ENCODE results near the gene FKBP6.
"Not testable (repeated sequence)": the region's sequence is repeated elsewhere in the genome, so short reads cannot be mapped to it uniquely, and the experiment has no call there.

The FKBP6 gene

DNA sequence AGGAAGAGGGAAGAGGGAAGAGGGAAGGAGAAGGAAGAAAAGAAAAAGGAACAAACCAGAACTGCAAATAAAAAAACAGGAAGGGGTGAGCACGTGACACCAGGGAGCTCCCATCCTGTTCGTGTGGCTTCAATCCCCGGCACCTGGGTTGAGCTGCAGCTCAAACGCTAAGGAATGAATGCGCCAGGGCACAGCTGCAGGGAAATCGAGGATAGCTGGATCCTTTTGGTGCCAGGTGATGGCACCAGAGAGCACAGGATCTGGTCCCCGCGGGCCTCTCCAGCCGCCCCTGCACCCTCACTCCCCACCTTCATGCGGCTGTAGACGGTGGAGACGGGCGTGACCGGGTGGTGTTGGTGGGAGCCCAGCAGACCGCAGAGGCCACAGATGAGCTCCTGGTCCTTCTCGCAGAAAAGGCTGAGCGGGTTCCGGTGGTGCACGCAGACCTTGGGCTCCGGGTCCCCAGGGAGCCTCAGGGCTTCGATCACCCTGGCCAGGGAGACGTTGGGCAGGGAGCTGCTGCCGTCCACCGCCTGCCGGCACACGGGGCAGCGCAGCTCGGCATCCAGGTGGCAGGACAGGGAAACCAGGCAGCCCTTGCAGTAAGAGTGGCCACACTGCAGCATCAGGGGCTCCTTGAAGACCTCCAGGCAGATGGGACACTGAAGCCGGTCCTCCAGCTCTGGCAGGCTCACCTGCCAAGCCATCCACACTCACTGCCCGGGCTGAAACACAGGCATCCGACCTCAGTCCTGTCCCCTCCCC lies 3.7 kb upstream of the FKBP6 start:
- peak; percentile 69 for DNase-seq

DNA sequence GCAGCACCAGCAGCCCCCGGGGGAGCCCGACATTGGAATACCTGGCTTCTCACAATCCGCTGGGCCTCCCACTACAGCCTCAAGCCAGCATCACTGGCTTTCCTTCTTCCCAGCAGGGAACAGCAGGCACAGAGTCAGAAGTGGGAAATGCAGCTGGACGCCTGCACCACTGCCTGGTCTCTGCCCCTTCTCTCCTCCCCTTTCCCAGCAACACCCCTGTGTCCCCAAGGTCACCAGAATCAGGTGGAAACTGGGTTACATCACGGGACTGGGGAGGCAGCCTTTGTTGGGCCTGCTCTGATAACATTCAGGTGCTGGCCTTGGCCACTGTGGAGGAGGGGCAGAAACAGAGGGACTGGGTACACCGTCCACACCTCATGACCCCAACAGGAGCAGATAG lies 2.5 kb upstream of the FKBP6 start:
- not testable (repeated sequence) for DNase-seq

DNA sequence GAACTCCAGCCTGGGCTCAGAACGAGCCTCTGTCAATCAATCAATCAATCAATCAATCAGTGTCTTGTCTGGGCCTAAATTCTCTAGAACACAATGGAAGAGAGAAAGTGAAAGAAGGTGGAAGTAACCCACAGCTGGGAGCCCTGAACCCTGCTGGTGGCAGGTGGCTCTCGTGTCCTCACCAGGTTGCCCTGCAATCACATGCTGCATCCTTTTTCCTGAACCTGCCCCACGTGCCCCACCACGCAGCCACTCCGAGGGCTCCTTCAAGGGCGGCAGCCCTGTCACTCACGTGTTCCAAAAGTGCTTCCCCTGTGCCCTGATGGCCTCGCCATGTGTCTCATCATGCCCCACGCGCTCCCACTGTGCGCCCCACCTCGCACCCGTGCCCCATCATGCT lies 512 bp upstream of the FKBP6 start:
- not testable (repeated sequence) for DNase-seq

DNA sequence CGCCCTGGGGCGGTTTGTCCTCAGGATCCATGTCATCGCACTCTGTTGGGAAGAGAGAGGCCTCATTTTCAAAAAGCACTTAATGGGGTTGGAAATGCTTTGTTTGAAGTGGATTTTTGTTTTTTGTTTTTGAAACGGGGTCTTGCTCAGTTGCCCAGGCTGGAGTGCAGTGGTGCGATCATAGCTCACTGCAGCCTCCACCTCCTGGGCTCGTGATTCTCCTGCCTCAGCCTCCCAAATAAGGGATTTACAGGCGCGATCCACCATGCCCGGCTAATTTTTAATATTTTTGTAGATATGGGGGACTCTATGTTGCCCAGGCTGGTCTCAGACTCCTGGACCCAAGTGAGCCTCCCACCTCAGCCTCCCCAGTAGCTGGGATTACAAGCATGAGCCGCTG lies 735 bp downstream of the FKBP6 start:
- DNase-seq = no peak

DNA sequence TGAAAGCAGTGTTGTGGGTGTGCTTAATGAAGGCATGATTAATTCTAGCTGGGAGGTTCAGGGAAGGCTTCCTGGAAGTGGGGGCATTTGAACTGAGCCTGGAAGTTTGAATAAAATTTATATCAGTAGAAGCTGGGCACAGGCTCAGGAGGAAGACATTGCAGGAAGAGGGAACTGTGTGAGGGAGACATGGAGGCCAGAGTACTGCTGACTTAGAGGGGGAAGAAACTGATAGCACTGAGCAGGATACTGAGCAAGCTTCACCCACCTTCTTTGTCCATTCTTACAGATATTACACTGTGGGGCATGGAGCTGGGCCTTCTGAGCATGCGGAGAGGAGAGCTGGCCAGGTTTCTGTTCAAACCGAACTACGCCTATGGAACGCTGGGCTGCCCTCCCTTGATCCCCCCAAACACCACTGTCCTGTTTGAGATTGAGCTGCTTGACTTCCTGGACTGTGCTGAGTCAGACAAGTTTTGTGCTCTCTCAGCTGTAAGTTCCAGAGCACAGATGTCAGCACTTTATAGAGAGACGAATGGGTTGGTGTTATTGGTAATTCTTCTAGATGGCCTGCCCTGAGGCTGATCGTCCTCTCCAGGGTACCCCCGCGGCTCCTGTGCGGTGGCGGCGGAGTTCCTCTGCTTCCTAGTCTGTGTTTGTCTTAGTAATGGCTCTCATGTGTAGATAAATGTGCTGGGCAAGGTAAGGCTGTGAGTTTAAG lies 2.1 kb downstream of the FKBP6 start:
- no peak for DNase-seq

DNA sequence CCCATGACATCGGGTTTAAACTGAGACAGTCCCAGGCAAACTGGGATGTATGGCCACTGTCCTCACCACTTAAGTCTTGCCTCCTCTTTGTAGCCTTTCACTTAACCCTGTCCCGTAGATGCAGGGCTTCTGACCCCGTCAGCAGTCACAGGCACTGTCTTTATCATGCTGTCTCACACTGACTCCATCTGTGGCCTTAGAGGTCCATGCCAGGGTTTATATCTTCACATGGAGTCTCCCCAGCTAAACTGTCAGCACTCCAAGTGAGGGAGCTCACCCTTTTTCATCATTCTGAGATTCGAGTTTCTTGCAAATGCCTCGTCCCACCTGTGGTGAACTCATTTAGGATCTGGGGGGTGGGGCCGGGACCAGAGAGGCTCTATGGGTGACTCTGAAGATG lies 2.8 kb downstream of the FKBP6 start:
- DNase-seq = no peak

DNA sequence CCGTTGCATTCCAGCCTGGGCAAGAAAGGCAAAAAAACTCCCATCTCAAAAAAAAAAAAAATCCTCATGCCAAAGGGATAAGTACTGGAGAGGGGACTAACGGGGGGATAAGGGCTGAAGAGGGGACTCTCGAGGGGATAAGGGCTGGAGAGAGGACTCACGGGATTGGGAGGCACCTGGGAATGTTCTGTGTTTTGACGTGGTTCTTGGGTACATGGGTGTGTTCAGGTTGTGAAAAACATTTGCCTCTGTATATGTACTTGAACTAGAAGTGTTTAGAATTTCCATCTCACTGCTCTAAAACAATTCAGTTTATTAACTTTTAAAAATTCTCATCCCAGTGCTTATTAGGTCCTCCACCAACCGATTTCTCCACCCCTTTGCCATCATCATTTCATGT lies 4.5 kb downstream of the FKBP6 start:
- DNase-seq = no peak

DNA sequence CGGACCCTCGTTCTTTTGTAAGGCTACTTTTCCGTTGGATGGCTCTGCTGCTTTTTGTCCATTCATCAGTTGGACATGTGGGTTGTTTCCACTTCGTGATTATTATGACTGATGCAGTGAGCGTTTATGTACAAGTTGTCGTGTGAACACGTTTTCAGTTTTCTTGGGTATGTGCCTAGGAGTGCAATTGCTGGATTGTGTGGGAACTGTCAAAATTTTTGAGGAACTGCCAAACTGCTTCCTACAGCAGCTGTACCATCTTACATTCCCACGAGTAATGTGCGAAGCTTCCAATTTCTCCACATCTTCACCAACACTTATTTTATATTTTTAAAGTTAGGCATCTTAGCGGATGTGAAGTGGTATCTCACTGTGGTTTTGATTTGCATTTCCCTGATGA lies 10.4 kb downstream of the FKBP6 start:
- DNase-seq = no peak

DNA sequence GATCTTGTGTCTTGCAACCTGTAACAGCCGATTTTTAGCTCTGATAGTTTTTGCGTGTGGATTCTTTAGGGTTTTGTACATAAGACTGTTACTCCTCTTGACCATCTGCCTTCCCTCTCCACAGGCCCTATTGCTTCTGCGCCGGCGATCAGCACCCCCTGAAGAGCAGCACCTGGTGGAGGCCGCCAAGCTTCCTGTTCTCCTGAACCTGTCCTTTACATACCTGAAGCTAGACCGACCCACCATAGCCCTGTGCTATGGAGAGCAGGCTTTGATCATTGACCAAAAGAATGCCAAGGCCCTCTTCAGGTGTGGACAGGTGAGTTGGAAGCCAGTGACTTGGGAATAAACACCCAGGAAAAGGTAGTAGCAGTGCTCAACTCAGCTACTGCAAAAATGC lies 12.6 kb downstream of the FKBP6 start:
- DNase-seq = no peak

DNA sequence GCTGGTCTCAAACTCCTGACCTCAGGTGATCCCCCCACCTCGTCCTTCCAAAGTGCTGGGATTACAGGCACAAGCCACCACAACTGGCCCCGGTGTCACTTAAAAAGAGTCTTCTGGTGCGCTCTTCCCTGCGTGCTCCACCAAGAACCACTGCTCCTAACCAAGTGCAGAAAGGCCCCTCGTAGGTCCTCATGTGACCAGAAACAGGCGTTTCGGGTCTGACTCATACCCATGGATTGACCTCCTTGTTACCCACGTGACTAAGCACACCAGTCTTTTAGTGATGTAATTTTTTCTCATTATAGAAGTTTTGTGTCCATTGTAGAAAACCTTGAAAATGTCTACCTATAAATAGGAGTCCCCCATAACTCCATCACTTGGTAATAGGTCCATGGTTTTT lies 13.9 kb downstream of the FKBP6 start:
- peak; percentile 92 for DNase-seq

DNA sequence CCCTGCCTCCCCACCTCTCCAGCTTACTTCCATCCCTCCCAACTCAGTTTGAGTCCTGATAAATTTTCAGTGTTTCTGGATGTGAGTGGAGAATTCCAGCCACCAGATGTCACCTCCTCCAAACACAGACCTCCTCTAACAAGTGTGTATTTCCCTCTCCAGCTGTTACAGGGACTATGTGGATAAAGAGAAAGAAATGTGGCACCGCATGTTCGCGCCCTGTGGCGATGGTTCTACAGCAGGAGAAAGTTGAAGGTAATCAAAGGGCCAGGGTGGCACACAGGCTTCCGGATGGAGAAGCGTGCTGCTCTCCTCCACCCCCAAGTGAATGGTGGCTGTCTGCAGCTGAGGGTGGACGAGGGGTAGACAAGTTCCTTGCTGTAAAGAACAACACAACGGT lies 14.7 kb downstream of the FKBP6 start:
- DNase-seq = peak; percentile 5

DNA sequence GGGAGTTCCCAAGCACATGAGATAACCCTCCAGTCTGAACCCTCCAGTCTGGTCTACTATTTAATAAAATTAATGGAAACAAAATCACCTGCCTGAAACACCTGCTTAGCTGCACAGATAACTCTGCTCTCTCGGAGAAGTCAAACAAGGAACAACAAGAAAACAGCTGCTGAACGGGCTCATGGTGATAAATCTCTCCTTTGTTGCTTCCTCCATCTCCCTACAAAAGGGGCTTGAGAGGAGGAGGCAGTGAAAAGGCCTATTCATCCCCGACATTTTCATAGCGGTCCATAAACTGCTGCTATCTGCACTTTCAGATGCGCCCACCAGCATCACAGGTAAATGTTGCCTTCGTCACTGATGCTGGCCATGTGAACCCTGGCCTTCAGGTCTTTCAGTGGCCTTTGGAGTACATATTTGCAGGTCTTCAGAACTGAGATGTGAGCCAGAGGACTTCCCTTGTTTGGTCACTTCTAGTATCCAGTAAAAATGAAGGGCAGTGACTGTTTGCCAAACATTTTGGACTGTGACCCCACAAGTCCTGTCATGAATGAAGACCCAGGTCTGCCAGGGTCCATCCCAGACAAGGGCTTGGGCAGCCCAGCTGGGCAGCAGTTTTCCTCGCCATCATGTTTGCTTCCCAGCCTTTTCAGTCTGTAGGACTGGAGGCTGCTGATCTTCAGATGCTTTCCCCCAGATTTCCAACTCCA lies 15.9 kb downstream of the FKBP6 start:
- DNase-seq = no peak

DNA sequence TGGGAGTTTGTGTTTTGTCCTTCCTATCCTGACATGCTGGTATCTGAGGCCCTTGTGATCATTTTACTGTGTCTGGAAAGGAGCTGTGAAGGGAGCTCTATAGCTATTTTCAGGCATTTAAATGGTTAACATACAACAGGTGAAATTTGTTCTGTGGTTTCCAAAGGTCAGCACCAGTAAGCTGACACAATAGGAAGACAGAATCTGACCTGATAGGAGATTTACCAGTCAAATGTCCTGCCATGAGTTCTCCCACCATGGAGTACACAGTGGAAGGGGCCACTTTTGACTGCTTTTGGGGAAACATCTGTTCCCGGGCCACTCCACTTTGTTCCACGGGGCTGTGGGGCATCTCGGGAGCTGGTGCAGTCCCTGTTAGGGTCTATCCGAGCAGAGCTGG lies 17.6 kb downstream of the FKBP6 start:
- DNase-seq = no peak

DNA sequence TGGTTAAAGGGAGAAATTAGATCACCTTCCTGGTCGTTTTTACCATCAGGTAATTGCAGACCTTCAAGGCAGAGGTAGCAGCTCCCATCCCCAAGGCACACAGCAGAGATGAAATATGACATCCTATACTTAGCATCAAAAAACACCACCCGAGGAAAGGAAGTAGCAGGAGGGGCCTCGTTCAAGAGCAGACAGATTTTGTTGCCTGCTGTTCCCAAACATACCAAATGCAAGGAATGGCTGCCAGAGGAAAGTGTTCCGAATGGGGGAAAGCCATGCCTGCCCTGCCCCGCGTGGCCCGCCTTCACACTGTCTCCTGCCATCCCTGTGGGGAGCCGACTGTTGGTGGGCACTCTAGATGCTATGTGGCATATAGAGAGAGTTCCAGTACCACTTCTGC lies 18.0 kb downstream of the FKBP6 start:
- no peak for DNase-seq

DNA sequence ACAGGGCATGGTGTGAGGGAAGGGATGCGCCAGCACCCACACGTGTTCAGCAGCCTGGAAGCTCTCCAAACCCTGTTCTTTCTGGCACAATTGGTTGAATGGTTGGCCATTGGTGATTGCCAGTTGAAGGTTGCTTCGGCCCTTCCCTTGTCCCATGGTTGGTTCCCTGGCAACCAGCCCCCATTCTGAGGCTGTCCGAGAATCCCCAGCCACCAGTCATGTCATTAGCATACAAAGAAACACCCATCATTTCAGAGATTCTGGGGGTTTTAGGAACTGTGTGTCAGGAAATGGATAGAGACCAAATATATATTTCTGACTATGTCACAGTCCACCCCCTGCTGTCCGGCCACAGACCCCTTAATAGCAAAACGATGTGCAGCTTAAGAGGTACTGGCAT lies 21.8 kb downstream of the FKBP6 start:
- no peak for DNase-seq

DNA sequence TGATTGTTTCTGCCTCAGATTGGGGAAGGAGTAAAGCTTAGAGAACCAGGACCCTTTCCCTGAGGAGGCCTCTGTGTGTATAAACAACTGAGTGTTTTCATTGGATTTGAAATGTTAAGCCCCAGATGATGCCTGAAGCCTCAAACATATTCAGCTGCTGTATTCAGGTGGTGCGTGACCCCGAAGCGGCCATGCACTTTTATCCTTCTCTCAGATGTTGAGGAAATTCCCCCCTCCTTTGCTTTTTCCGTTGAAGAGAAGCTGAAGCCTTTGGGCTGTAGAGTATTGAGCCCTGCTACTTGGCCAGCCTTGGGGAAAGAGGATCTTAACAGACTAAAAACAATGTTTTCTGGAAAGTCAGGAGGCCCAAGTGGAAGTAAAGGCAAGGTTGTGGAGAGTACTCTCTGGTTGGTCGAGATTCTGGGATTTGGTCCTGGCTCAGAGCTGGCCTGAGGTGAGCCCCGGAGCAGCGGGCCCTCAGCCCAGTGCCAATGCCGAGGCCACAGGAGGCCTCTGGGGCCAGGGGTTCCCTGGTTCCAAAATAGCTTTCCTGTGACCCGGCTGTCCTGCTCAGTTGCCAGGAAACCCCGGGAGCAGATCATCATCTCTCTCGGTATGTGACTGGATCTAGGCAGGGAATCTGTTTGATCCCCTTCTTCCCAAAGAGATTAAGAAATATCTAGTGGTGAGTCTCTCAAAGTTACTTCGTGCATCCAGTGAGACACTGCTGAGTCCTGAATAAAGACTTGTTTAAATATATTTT lies 22.5 kb downstream of the FKBP6 start:
- DNase-seq = no peak

DNA sequence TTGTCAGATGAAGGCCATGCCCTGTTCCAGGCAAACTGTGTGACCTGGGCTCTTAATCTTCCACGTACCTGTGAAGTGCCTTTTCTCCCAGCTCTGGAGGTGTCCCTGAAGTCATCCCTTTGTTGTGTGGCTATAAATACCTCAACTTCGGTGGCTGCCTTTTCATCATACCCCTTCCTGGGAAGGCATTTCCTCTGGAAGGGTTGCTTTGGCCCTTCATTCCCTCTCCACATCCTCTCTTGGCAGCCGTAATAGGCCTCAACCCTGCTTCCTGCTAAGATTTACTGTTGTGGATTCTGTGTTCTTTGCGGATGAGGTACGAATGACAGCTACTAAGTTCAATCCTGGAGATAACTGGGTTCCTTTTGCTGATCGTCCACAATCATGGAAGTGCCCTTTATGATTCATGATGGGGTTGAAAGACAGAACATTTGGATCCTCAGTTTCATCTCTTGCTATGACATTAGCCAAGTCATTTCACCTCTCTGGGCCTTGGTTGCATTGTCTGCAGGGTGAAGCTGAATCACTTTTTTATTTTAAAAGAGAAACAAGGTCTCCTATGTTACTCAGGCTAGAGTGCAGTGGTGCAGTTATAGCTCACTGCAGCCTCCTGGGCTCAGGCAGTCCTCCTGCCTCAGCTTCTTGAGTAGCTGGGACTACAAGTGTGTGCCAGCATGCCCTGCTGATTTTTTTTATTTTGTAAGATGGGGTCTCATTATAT lies 23.6 kb downstream of the FKBP6 start:
- no peak for DNase-seq

DNA sequence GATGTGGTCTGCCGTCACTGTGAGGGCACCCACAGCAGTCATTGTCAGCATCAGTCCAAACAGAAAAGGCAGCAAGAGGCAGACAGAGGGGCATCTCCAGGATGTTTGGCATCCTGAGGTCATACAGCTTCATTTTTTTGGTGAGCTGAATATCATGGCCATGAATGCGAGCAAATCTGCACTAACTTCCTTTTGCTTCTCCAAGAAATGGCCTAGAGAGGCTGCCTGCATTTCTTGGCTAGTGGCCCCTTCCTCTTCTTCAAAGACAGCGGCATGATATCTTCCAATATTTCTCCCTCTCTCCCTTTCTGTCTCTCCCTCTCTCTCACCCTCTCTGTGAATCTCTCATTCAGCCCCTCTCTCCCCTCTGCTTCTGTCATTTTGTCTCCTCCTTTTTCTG lies 24.8 kb downstream of the FKBP6 start:
- no peak for DNase-seq

DNA sequence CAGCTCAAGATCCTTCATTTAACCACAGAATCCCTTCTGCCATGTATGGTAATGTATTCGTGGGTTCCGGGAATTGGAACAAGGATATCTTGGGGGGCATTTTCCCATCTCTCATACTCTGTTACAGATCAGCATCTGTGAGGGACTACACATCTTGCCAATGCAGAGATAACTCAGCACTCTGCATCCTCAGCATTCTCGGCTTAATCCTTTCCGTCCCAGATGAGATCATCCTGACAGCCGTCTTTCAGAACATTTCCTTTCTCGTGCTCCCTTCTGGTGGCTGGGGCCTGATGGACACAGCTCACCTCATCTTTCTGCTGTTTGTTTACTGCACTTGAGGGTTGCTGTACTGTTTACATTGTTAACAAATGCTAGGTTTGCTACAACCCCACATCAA lies 25.3 kb downstream of the FKBP6 start:
- DNase-seq = no peak

DNA sequence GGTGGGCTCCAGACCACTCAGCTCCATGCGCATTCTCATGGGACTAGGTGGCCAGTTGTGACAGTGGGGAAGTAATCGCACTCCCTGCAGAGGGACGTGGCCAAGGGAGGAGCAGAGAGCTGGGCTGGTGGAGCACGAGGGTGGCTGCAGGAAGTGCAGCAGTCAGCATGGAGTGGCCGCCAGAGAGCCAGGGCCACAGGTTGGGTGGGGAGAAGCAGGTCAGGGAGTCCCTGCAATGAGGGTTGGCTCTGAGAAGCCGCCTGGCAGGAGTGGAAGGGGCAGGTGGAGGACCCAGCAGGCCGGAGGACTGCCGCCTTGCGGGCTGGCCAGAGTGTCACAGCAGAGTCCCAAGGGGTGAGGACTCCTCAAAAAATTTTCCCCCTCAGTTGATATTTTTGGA lies 26.2 kb downstream of the FKBP6 start:
- DNase-seq = no peak

DNA sequence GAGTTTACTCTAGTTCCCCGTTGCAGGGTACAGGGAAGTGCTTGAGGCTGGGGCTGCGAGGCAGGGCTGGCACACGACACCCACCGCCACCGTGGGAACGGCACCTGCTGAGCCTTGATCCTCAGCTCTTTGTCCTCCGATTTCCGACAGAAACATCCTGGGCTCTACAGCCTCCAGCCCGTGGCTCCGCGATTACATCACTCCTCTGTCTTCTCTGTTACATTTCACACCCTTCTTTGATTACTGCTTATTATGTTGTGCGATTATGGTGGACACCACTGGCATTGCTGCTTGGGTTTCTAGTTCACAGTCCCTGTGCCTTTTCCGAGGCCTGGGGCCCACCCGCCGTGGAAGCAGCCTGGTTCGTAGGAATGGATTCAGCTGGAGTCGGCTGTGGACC lies 26.9 kb downstream of the FKBP6 start:
- no peak for DNase-seq

DNA sequence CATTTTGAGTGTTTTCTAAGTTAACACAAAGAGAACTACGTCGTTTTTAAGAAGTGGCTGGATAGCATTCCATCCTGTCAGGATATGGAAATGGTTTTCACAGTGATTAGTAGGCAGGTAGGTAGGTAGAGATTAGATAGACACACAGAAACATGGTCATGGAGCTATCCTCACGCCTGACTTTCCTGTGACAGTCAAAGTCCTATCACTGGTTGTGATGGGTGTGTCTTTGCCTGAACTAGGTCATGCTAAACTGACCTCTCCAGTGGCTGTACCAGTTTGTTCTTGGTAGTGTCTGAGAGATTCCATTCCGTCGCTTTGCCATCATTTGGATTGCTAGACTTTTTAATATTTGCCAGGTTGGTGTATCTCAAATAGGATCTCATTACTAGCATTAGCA lies 28.2 kb downstream of the FKBP6 start:
- no peak for DNase-seq

Measured in MV-4-11 (cell line).